Kidney epithelial cell (primary cell): Measurements from ENCODE around the gene RANBP1. TPM values are rescaled to one million over a fixed set of nuclear protein-coding genes. Genes with fewer than 3 reads are reported as not detected.

Experiments
- DNase-seq: peaks from one replicate; pipeline ENCODE4 v3.0.0-alpha.2; 2010; ENCODE audit warnings: low read depth
- H3K27me3 ChIP-seq: 2 replicates; pipeline ENCODE4 v1.6.0; 2011; ENCODE audit warnings: low read length; ENCODE audit not compliant: control insufficient read depth, insufficient read depth
- H3K36me3 ChIP-seq: 2 replicates; pipeline ENCODE4 v1.5.1; 2011; ENCODE audit warnings: low read length; ENCODE audit not compliant: control insufficient read depth, insufficient read depth
- H3K4me3 ChIP-seq: 2 replicates; pipeline ENCODE4 v1.5.1; 2011; ENCODE audit warnings: low read depth, mild to moderate bottlenecking, control low read depth, low read length
- CTCF ChIP-seq: IDR thresholded peaks from 2 replicates; pipeline ENCODE4 v1.5.1; 2011; ENCODE audit warnings: mild to moderate bottlenecking, moderate library complexity, low read length, control low read depth, inconsistent platforms; ENCODE audit not compliant: insufficient read depth, poor library complexity, severe bottlenecking
- total RNA-seq: library from RNA; depleted of rRNA; stranded (reverse); fragments of >200 nt; gene quantifications from 2 replicates; pipeline ENCODE4 v1.2.3, GENCODE V29; 2015

The RANBP1 gene
- total RNA-seq, 1 donor from 2014 or later = 360 TPM

GRCh38 chr22:20140107-20140445 is 24.2 kb downstream of the RANBP1 start:
- no peaks in the 10 kb centered on the region for H3K36me3 ChIP-seq
- no peak overlapping the region for H3K4me3 ChIP-seq
- no peak for TF ChIP-seq CTCF
- H3K27me3 ChIP-seq = no peaks in the 10 kb centered on the region
- no peak for DNase-seq

DNA sequence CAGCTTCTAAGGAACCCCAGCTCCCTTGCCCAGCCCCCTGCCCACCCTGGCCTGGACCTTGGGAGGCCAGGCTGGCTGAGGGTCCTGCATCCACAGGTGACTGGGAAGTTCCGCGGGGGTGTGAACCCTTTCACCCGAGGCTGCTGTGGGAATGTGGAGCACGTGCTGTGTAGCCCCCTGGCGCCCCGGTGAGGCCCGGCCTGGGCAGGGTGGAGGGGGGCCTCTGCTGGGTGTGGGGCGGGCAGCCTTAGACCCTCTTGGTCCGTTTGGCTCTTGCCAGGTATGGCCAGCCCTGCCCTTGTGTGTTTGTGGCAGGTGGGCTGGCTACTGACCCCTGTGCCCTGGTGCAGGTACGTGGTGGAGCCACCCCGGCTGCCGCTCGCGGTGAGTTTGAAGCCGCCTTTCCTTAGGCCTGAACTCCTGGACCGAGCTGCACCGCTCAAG is 24.6 kb downstream of the RANBP1 start:
- no peaks in the 10 kb centered on the region for H3K36me3 ChIP-seq
- no peak overlapping the region for H3K4me3 ChIP-seq
- no peaks in the 10 kb centered on the region for H3K27me3 ChIP-seq
- DNase-seq = no peak
- TF ChIP-seq CTCF = no peak

DNA sequence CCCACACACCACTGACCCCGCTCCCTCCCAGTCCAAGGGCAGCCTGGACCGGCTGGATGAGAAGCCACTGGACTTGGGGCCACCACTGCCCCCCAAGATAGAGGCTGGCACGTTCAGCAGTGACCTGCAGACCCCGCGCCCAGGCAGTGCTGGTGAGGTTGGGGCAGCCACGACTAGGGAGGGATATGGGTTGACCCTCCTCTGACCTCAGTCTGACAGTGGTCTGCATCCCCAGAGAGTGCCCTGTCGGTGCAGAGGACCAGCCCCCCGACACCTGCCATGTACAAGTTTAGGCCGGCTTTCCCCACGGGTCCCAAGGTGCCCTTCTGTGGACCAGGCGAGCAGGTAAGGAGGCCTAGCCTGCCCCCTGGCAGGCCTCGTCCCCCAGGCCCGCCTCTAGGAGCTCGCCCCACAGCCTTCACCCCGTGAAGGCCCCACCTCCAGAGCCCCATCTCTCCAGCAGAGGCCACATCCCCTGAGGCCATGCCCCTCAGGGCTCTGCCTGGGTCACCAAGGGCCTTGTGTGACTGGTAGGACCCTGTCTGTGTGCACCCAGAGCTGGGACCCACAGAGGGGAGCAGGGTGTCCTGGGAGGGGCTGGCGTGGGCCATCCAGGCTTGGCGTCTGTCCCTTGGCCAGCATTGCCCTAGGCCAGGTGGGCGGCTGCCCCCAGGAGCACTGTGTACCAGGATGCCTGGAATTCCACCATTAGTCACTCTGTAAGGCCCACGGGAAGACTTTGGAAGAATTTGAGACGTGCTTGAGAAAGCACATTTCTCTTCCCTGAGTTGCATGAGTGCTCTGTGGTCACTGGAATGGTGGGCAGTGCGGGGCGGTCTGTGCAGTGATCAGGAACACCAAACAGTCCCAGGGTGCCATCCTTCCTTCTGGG is 25.5 kb downstream of the RANBP1 start:
- Histone ChIP-seq H3K4me3 (no peak overlapping the region), H3K36me3 (no peaks in the 10 kb centered on the region), H3K27me3 (no peaks in the 10 kb centered on the region)
- no peak for TF ChIP-seq CTCF
- DNase-seq = peak; percentile 75

GRCh38 chr22:20142711-20143621 is 27.1 kb downstream of the RANBP1 start:
- no peak for DNase-seq

More at GRCh38 chr22:20142711-20143621, 27.1 kb downstream of the RANBP1 start:
- Histone ChIP-seq H3K4me3 (no peak overlapping the region), H3K27me3 (no peaks in the 10 kb centered on the region), H3K36me3 (no peaks in the 10 kb centered on the region)
- TF ChIP-seq CTCF = no peak
